ENCODE data around the gene LSAMP.

DNA sequence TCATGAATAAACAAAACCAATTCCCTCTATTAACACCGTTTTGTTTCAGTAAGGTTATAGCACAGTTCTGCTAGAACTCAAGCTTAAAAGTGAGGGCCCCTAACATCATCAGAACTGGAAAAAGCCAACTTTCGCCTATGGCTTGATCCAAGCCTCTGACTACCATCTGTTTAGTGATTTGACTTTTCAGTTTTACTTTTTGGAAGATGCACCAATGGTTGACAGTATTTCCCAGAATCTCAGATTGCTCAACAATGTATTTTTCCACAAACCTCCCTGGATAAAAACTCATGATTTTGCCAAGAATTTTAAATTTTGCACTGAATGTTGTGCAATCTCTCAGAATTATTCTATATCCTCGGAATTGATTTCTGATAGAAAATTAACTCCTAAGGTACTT lies 190.7 kb downstream of the LSAMP start:
- TF ChIP-seq SMC3 (IDR thresholded peaks at IDR 0.05; ENCODE audit: low read depth, low read length) (no peak), TCF12 (IDR thresholded peaks at IDR 0.05) (no peak), EP300 (IDR thresholded peaks at IDR 0.05; ENCODE audit: borderline replicate concordance in 1 of 2, low read depth in 1 of 2, low read length in 1 of 2) (no peak), TAF1 (IDR thresholded peaks at IDR 0.05; ENCODE audit: borderline replicate concordance, low read depth, low read length) (no peak), JUND (IDR thresholded peaks at IDR 0.05) (no peak), GATA2 (CRISPR knock-in tag; IDR thresholded peaks at IDR 0.05) (no peak), RAD21 (IDR thresholded peaks at IDR 0.05; ENCODE audit: low read length) (no peak), CHD2 (IDR thresholded peaks at IDR 0.05; ENCODE audit: low read length, partially characterized antibody) (no peak)
- TF ChIP-seq, protein P1, sequence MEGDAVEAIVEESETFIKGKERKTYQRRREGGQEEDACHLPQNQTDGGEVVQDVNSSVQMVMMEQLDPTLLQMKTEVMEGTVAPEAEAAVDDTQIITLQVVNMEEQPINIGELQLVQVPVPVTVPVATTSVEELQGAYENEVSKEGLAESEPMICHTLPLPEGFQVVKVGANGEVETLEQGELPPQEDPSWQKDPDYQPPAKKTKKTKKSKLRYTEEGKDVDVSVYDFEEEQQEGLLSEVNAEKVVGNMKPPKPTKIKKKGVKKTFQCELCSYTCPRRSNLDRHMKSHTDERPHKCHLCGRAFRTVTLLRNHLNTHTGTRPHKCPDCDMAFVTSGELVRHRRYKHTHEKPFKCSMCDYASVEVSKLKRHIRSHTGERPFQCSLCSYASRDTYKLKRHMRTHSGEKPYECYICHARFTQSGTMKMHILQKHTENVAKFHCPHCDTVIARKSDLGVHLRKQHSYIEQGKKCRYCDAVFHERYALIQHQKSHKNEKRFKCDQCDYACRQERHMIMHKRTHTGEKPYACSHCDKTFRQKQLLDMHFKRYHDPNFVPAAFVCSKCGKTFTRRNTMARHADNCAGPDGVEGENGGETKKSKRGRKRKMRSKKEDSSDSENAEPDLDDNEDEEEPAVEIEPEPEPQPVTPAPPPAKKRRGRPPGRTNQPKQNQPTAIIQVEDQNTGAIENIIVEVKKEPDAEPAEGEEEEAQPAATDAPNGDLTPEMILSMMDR (IDR thresholded peaks at IDR 0.05) = no peak

All from SK-N-SH (cell line).